Vagina (tissue), 2 donors: Measurements from ENCODE around the gene SLC27A2.

ENCODE experiments used
- POLR2A ChIP-seq, 2 donors: fragments of 450-650 bp; IDR thresholded peaks; one replicate each; pipeline ENCODE4 v1.6.1; 2017; ENCODE audit warnings: antibody characterized with exemption in 2 of 2, mild to moderate bottlenecking in 2 of 2, moderate library complexity in 2 of 2
- POLR2AphosphoS5 ChIP-seq, 2 donors: sonication (generic); formaldehyde crosslinking; IDR thresholded peaks; one replicate each; pipeline ENCODE4 v1.9.0; 2017; ENCODE audit warnings: antibody characterized with exemption in 2 of 2, mild to moderate bottlenecking in 2 of 2, low read depth in 1 of 2; ENCODE audit not compliant: insufficient read depth in 1 of 2
- TF ChIP-seq, protein P1 (sequence below), 3 experiments: fragments of 450-650 bp in 2 of 3; fragments of 200-600 bp in 1 of 3; sonication (generic) in 1 of 3; IDR thresholded peaks; one replicate each; pipeline ENCODE4 v1.5.1; 2017 to 2019; ENCODE audit warnings: antibody characterized with exemption in 3 of 3, mild to moderate bottlenecking in 2 of 3, moderate library complexity in 2 of 3

DNA sequence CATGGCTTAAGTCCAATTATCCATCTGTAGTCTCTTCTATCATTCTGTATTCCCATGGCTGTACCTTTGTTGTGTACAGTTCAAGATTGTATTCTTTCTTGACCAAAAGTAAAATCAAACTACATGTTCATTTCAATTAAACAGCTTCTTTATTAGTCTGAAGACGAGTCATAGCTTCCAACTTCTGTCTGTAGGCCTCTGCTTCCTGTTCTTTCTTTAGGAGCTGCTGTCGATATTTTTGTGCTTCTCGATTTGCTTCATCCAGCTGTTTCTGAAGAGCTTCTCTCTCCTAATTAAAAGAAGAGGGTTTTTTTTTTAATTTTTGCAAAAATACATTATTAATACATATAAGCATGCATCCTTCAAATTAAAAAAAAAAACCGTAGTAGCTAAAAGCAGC is 96.5 kb downstream of the SLC27A2 start:
- TF ChIP-seq POLR2A (IDR thresholded peaks at IDR 0.05): no peak
- TF ChIP-seq, protein P1, sequence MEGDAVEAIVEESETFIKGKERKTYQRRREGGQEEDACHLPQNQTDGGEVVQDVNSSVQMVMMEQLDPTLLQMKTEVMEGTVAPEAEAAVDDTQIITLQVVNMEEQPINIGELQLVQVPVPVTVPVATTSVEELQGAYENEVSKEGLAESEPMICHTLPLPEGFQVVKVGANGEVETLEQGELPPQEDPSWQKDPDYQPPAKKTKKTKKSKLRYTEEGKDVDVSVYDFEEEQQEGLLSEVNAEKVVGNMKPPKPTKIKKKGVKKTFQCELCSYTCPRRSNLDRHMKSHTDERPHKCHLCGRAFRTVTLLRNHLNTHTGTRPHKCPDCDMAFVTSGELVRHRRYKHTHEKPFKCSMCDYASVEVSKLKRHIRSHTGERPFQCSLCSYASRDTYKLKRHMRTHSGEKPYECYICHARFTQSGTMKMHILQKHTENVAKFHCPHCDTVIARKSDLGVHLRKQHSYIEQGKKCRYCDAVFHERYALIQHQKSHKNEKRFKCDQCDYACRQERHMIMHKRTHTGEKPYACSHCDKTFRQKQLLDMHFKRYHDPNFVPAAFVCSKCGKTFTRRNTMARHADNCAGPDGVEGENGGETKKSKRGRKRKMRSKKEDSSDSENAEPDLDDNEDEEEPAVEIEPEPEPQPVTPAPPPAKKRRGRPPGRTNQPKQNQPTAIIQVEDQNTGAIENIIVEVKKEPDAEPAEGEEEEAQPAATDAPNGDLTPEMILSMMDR (IDR thresholded peaks at IDR 0.05): no peak
- no peak for TF ChIP-seq POLR2AphosphoS5 (IDR thresholded peaks at IDR 0.05; ENCODE audit: insufficient read depth in 1 of 2, low read depth in 1 of 2)
